ENCODE measurements around the gene CCDC88B. TPM values are rescaled to one million over a fixed set of nuclear protein-coding genes. Genes with fewer than 3 reads are reported as not detected.

The CCDC88B gene
- total RNA-seq, 2 donors from 2014 or later: 14.2 to 15.2 TPM

GRCh38 chr11:64368673-64369074 is 28.7 kb downstream of the CCDC88B start:
- H3K4me3 Mint-ChIP-seq: no peak overlapping the region
- H3K4me3 ChIP-seq (ENCODE audit: low read length): no peak overlapping the region
- no peak overlapping the region for H3K27ac ChIP-seq (ENCODE audit: low read depth, low read length)
- DNase-seq: no peak
- 96 to 99% methylated on average over 20 to 28 of the region's 28 CpGs for WGBS, 2 experiments (ENCODE audit: insufficient coverage in 1 of 2, insufficient read length in 1 of 2)
- no peaks in the 10 kb centered on the region for H3K27me3 ChIP-seq (ENCODE audit: control insufficient read depth, insufficient read depth, low read length, poor library complexity, severe bottlenecking)
- H3K9ac ChIP-seq (ENCODE audit: extremely low read depth, low read length, poor library complexity, severe bottlenecking): no peak overlapping the region
- no peak overlapping the region for H3K27ac Mint-ChIP-seq
- H3K9me3 Mint-ChIP-seq: no peaks in the 10 kb centered on the region
- H3K4me1 Mint-ChIP-seq: no peaks in the 10 kb centered on the region
- no peaks in the 10 kb centered on the region for H3K9me3 ChIP-seq (ENCODE audit: control insufficient read depth, low read length)
- H3K36me3 ChIP-seq (ENCODE audit: control insufficient read depth, insufficient read depth, low read length): peaks cover 33% of the 10 kb centered on the region
- H3K27me3 Mint-ChIP-seq (ENCODE audit: insufficient read depth): no peaks in the 10 kb centered on the region
- peaks cover 48% of the 10 kb centered on the region for H3K36me3 Mint-ChIP-seq (ENCODE audit: low read depth)
- TF ChIP-seq CTCF (conservative IDR thresholded peaks at IDR 0.05): no peak
- no peaks in the 10 kb centered on the region for H3K4me1 ChIP-seq (ENCODE audit: control insufficient read depth, insufficient read depth, low read length)

GRCh38 chr11:64369440-64370421 is 29.7 kb downstream of the CCDC88B start:
- WGBS, 2 experiments (ENCODE audit: insufficient coverage in 1 of 2, insufficient read length in 1 of 2): 97% methylated on average over 53 to 82 of the region's 82 CpGs
- Mint-ChIP-seq H3K4me1 (no peaks in the 10 kb centered on the region), H3K9me3 (no peaks in the 10 kb centered on the region), H3K27me3 (ENCODE audit: insufficient read depth) (no peaks in the 10 kb centered on the region), H3K4me3 (no peak overlapping the region), H3K27ac (no peak overlapping the region), H3K36me3 (ENCODE audit: low read depth) (peaks cover 43% of the 10 kb centered on the region)
- H3K4me3 ChIP-seq (ENCODE audit: low read length): no peak overlapping the region
- H3K9ac ChIP-seq (ENCODE audit: extremely low read depth, low read length, poor library complexity, severe bottlenecking): no peak overlapping the region
- DNase-seq: no peak
- peak; percentile 43 for TF ChIP-seq CTCF (conservative IDR thresholded peaks at IDR 0.05)
- no peaks in the 10 kb centered on the region for H3K9me3 ChIP-seq (ENCODE audit: control insufficient read depth, low read length)
- H3K36me3 ChIP-seq (ENCODE audit: control insufficient read depth, insufficient read depth, low read length): peaks cover 25% of the 10 kb centered on the region
- H3K27ac ChIP-seq (ENCODE audit: low read depth, low read length): no peak overlapping the region
- no peaks in the 10 kb centered on the region for H3K27me3 ChIP-seq (ENCODE audit: control insufficient read depth, insufficient read depth, low read length, poor library complexity, severe bottlenecking)
- no peaks in the 10 kb centered on the region for H3K4me1 ChIP-seq (ENCODE audit: control insufficient read depth, insufficient read depth, low read length)

GRCh38 chr11:64371201-64371600 is 31.2 kb downstream of the CCDC88B start:
- Mint-ChIP-seq H3K4me3 (no peak overlapping the region), H3K36me3 (ENCODE audit: low read depth) (peaks cover 31% of the 10 kb centered on the region), H3K27ac (no peak overlapping the region), H3K4me1 (no peaks in the 10 kb centered on the region), H3K9me3 (no peaks in the 10 kb centered on the region), H3K27me3 (ENCODE audit: insufficient read depth) (no peaks in the 10 kb centered on the region)
- H3K9ac ChIP-seq (ENCODE audit: extremely low read depth, low read length, poor library complexity, severe bottlenecking): no peak overlapping the region
- no peak for DNase-seq
- H3K4me3 ChIP-seq (ENCODE audit: low read length): no peak overlapping the region
- H3K27me3 ChIP-seq (ENCODE audit: control insufficient read depth, insufficient read depth, low read length, poor library complexity, severe bottlenecking): no peaks in the 10 kb centered on the region
- H3K36me3 ChIP-seq (ENCODE audit: control insufficient read depth, insufficient read depth, low read length): peaks cover 16% of the 10 kb centered on the region
- no peak overlapping the region for H3K27ac ChIP-seq (ENCODE audit: low read depth, low read length)
- no peak for TF ChIP-seq CTCF (conservative IDR thresholded peaks at IDR 0.05)
- H3K9me3 ChIP-seq (ENCODE audit: control insufficient read depth, low read length): no peaks in the 10 kb centered on the region
- 91 to 92% methylated on average over 5 to 20 of the region's 22 CpGs for WGBS, 2 experiments (ENCODE audit: insufficient coverage in 1 of 2, insufficient read length in 1 of 2)
- no peaks in the 10 kb centered on the region for H3K4me1 ChIP-seq (ENCODE audit: control insufficient read depth, insufficient read depth, low read length)

All from endodermal cell (in vitro differentiated cells).